Choroid plexus epithelial cell (primary cell): ENCODE results near the gene TTLL3.
A peak's percentile ranks its signal among the peaks of the same experiment; 100 is the strongest.
"Not testable (repeated sequence)": the region's sequence is repeated elsewhere in the genome, so short reads cannot be mapped to it uniquely, and the experiment has no call there.

Experiments
- DNase-seq: peaks from one replicate; pipeline ENCODE4 v3.0.0-alpha.2; 2010; ENCODE audit warnings: low read depth
- H3K4me3 ChIP-seq: 2 replicates; pipeline ENCODE4 v1.5.1; 2011; ENCODE audit warnings: low read depth, mild to moderate bottlenecking, control low read depth, low read length, moderate library complexity
- CTCF ChIP-seq: conservative IDR thresholded peaks from 2 replicates; pipeline ENCODE4 v1.5.1; 2011; ENCODE audit warnings: low read depth, mild to moderate bottlenecking, control low read depth, inconsistent platforms, low read length, moderate library complexity

Gene TTLL3

GRCh38 chr3:9875448-9875847 lies 65.4 kb downstream of the TTLL3 start:
- TF ChIP-seq CTCF, result no peak
- no peak overlapping the region for H3K4me3 ChIP-seq
- DNase-seq, result no peak

- H3K4me3 ChIP-seq, DNase-seq: not testable (repeated sequence)
Observed at GRCh38 chr3:9876255-9876654, 66.2 kb downstream of the TTLL3 start.

- no peak for TF ChIP-seq CTCF
- no peak for DNase-seq
Observed at GRCh38 chr3:9876991-9877390, 66.9 kb downstream of the TTLL3 start.

GRCh38 chr3:9878700-9879099 lies 68.6 kb downstream of the TTLL3 start:
- TF ChIP-seq CTCF, result no peak
- peak; percentile 54 for DNase-seq
- no peak overlapping the region for H3K4me3 ChIP-seq

More at GRCh38 chr3:9876991-9877390, 66.9 kb downstream of the TTLL3 start:
- no peak overlapping the region for H3K4me3 ChIP-seq

GRCh38 chr3:9879830-9880549 lies 69.9 kb downstream of the TTLL3 start, which contains the start of gene CIDEC:
TSS of gene CIDEC (minus strand) at chr3:9880253. CDS start at chr3:9878486, 1,767 bp downstream.
- TF ChIP-seq CTCF, result no peak
- H3K4me3 ChIP-seq, result no peak within 1 kb of the TSS
- no peak for DNase-seq

- TF ChIP-seq CTCF, result no peak
- DNase-seq, result no peak
- no peak overlapping the region for H3K4me3 ChIP-seq
Observed at GRCh38 chr3:9881441-9881840, 71.4 kb downstream of the TTLL3 start.

- TF ChIP-seq CTCF, result no peak
- DNase-seq, result peak; percentile 71
- no peak overlapping the region for H3K4me3 ChIP-seq
Observed at GRCh38 chr3:9883706-9884554, 73.9 kb downstream of the TTLL3 start.
